GM19025 (cell line): ENCODE data around the gene SESN1.

ENCODE experiments used
- ATAC-seq: cut with Tn5 transposase; IDR thresholded peaks from one replicate; pipeline ENCODE4 v1.9.1; 2021; ENCODE audit warnings: mild to moderate bottlenecking, low read depth, moderate library complexity; ENCODE audit not compliant: unreplicated experiment

SESN1 gene

DNA sequence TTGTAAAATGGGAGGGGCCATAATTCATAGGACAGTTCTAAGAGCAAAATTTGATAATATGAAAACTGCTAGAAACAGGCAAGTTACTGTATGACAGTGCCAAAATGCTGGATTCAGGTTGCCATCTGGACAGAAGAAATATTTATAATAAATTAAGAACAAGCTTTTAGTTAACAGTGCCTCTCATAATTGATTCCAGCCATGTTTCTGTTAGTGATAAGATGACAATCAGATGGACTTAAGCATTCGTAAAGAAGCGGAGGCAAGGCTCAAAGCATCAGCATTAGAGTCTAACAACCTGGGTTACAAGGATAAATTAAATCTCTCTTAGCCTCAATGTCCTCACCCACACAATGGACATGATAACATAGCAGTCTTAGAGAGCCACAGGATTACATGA, 61.0 kb downstream of the SESN1 start:
- no peak for ATAC-seq

DNA sequence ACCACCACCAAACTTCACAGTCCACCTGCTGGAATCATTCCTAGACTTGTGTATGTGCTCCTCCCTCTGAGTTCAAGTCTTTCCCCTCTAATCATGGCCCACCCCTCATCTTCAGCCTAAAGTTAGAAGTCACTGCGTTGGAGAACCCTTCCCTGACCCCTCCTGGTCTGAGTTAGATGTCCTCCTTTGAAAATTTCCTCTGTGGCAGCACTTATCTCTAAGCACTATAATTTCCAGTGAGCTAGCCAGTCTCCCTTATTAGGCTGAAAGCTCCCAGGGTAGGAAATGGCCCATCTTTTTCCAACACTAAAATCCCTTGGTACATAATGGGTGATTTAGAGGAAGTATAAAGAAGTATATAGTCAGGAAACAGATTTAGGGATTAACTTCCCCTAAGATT, 63.2 kb downstream of the SESN1 start:
- ATAC-seq, result no peak

DNA sequence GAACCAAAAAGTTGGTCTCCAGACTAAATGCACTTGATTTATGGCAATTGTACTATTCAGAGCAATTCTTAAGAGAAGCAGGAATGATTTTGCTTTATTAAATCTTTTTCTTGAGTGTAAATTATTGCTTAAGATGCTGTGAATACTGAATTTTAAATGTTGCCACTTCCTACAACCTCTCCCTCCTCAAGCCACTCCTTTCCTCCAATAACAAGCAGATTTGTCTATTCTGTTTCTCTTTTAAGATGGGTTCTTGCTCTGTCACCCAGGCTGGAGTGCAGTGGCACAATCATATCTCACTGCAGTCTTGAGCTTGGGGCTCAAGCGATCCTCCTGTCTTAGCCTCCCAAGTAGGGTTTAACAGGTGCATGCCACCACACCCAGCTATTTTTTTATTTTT, 65.3 kb downstream of the SESN1 start:
- no peak for ATAC-seq

DNA sequence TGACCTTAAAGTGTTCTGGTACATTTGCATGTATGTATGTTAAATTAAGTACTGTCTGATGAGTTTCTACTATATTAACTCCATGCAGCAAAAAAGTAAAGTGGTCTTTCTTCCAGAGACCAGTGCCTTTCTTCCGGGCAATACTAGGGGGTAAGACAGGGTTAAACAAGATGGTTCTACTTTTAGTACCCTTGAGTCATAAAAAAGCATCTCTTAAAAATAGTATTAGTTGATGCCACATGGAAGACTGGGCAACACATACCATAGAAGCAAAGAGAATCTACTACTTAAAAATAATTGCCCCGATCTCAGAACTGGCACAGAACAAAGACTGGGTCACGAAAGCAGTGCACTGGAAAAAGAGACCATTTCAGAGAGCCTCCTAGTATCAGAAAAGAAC, 66.2 kb downstream of the SESN1 start:
- ATAC-seq, result no peak

DNA sequence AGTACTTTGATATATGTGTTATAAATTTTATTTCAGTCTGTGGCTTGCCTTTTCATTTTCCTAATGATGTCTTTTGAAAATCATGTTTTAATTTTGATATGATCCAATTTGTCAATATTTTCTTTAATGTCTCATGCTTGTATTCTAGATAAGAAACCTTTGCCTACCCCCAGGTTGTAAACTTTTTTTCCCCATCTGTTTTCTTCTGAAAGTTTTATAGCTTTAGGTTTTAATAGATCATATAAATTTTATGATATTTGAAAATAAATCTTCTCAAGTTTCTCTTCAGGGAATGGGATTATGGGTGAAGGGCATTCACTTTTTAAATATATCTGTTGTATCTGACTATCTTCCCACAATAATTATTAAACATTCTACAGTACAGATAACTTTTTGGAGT, 66.7 kb downstream of the SESN1 start:
- ATAC-seq, result no peak

DNA sequence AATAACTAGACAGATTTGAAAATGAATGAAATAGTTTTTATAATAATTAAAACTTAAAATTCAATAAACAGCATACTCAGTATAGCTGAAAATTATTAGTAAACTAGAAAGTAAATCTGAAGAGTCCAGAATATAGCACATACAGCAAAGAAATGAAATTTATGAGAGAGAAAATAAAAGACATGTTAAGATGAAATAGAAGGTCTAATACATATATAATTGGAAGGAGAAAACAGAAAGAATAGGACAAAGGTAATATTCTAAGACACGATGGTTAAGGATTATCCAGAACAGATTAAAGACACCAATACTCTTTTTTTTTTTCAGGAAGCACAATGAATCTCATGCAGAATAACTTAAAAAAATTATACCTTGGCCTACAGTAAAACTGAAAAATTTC, 69.0 kb downstream of the SESN1 start:
- no peak for ATAC-seq

DNA sequence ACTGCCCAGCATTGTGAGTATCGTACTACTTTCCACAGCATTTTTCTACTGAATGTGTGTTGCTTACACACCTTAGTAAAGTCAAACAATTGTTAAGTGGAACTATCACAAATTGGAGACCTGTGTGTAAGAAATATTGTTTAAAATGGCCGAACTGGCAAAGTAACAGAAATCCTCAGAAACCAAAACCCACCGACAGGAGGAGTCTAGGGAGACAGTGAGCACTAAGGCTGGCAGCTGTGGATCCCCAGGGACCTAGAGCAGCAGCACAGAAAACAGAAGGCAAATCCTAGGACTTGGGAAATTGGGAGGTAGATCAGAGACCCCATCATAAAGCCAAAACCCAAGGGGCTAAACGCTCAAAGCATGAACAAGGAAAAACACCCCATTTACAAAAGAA, 69.9 kb downstream of the SESN1 start:
- no peak for ATAC-seq

DNA sequence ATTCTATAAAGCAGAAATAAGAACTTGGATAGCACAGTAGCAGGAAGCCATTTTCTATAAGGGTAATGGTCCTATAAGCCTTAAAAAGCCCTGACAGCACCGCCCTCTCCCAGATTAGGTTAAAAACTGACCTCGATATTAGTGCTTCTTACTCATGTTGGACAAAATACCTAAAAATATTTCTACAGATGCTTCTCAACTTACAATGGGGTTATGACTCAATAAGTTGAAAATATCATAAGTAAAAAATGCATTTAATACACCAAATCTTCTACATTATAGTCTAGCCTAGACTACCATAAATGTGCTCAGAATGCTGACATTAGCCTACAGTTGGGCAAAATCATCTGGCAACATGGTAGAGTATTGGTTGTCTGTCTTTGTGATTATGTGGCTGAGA, 70.3 kb downstream of the SESN1 start:
- ATAC-seq, result no peak

DNA sequence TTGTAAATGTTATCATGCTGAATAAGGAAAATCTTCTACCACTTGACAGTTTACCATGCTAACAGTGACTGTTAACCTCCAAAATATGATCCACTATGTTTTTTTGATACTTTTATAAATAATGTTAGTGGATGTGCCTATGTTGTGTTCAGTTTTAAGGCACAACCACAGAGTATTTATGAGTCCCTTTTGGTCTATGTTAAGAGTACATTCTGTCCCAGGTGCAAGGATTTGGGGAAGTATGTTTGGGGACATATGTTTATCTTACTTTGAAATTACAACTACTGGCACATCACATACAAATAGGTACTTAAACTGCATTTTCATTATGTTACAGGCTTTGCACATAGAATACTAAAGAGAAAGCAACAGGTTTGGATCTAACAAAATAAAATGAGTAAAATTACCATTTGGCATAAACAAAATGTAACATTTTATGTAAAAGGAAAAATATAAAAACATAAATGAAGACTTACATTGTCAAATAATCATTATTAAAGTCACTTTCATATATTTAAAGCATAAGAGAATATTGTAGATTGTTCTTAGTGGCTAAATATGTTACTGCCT, 71.2 kb downstream of the SESN1 start:
- ATAC-seq, result no peak

DNA sequence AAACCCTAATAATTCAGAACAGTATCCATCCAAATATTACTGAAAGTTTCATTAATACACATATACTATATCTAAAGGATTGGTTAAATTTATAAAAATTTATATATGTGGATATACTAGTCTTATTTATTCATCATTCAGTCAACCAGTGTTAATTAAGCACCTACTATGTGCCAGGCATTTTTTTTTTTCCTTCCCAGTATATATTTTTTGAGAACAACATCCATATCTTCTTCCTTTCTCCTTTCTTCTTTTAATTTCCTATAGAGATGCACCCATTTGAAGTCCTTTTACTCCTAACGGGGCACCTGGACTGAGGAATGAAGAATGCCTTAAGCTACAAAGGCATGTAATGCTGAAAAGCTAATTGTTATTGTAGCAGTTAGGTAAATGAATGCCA, 72.8 kb downstream of the SESN1 start:
- no peak for ATAC-seq

DNA sequence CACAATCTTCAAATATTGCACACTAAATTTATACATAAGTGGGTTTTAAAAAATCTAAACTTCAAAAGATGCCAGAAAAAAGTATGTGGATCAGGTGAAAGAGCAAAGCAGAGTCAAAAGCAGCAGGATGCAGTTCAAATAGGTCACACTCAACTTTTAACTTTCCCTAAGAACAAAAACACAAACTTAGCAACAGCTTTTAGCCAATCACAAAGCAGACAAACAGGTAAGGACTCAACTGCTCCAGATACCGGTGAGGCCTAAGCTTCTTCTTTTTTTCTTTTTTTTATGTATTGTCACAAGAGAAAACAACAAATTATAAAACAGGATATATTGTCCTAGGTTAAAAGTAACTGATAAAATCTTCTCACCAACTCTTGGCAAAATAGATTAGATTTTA, 74.7 kb downstream of the SESN1 start:
- no peak for ATAC-seq

DNA sequence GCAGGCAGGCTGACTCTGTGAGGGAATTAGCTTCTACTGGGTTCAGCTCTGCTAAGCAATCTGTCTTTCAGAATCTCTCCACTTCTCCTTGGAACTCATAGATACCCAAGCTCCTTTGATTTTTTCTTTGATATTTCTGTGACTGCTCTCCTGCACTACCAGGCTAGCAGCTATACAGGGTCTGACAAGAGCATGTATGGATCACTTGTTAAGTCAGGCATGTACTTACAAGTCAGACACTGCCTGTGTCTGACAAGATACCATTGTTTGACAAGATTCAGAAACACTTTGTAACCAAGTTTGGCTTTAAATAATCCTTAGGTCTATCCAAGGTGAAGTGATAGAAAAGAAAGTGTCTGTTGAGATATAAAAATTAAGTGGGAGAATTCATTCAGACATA, 79.5 kb downstream of the SESN1 start:
- no peak for ATAC-seq

DNA sequence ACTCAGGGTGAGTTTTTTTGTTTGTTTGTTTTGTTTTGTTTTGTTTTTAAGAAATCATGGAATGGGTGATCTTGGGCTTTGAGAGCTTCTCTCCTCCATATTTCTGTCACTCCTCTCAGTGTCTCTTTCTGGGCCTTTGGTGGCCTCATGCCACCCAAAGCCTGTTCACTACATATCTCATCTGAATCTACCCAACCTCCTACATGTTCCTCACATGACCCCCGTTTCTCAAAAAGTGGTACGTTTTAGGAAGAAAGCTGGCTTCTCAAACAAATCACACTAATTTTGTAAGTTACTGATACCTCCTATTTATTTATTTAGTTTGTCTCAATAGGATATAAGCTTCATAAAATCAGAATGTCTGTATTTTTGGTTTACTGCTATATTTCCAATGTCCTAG, 80.0 kb downstream of the SESN1 start:
- ATAC-seq, result no peak

DNA sequence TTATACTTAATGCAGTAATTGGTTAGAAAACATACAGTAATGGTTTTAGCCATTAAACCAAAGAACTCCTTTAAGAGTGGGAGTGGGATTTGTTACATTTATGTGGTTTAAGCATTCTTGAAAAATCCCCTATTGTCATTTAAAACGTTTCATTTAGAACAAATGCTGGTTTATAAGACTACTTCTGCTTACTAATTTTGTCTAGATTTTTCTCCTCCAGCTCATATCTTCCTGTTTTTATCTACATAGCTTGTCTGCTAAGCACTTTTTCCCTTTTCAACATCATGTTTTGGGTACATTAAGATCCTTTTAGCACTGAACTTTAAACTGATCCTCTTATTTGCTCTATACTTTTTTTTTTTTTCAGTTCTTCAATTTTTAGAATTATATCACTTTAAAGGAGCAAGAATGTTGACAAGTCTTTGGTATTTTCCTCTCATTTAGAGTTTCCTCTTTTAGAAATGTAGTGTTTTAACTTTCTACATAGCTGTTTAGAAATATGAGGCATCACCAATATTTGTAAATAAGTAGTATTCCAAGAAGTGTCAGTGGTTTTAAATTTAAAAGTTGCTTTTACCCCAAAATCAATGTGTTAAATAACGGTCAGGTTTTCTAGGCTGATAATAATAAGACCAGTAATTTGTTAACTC, 80.9 kb downstream of the SESN1 start:
- ATAC-seq, result no peak

DNA sequence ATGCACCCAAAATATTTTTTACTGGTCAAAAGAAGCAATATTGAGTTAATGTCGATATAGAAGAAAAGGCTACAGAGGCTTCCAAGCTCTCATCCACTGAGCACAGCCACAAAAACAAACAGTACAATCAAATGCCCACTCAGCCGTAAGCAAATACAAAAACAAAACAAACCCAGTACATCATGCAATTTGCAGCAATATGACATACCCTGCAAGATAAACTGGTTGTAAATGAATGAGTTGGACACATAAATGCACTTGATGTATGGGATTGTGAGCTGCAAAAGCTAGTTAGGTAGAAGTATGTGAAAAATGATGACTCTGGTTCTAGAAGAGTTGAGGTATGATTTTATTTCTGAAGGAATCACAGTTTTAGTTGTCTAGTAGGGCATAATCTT, 83.9 kb downstream of the SESN1 start:
- no peak for ATAC-seq

DNA sequence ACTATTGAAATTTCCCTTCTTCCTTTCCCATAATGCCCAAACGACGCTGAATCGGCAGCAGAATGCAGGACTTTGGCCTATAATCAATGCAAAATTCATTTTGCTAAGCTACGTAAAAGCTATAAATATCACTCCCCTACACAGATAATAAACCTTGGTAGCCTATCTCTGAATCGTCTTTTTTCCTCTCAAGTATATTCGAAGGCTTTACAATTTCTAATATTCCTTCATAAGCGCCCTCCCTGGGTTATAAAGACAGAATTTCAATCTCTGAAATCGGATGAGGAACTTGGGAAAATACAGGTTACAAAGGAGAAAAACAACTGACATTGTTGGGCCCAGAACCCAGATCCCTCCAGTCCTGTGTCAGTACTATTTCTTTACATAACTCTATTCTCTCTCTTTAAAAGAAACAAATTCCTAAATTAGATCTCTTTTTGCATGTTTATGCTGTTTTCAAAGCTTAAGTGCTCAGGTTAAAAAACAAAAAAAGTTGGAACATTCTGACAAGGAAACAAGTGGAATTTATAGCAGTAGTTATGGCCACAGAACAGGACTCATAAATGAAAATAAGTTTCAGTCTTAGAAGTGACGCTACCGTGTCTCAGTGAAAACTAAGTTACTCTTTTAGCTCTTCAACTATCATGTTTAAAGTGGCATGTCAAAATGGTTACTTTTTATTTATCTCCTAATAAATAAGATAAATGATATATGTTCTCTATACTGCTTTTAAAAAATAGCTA, 84.5 kb downstream of the SESN1 start:
- ATAC-seq, result no peak

DNA sequence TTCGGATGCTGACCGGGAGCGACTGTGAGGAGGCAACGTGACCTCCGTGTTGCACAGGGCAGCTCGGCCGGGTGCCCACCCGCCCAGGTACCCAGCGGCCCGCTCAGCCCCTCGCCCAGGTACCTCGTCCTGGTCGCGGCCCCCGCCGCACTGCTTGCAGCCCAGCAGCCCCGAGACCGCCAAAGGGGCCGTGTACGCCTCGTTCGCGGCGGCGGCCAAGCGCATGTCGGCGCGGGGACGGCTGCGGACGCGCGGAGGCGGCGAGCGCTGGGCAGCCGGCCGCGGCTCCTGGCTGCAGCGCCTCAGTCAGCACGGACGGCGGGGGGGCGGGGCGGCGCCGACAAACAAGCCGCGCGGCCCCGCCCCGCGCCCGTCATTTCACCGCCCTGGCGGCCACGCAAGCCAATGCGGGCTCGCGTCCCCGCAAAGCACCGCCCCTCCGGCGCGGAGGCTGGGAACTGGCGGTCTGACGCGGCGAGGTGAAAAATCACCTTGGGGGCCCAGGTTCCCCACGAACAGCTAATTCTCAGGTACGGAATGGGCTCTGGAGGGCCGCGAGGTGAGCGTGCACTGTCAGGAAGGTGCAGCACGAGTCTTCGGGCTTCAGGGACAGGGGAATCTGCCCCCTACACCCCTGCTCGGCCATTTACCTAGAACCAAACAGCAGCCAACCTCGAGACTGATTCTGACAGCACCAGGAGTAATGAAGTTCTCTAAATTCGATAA, 85.2 kb downstream of the SESN1 start:
- ATAC-seq, result peak; percentile 97

DNA sequence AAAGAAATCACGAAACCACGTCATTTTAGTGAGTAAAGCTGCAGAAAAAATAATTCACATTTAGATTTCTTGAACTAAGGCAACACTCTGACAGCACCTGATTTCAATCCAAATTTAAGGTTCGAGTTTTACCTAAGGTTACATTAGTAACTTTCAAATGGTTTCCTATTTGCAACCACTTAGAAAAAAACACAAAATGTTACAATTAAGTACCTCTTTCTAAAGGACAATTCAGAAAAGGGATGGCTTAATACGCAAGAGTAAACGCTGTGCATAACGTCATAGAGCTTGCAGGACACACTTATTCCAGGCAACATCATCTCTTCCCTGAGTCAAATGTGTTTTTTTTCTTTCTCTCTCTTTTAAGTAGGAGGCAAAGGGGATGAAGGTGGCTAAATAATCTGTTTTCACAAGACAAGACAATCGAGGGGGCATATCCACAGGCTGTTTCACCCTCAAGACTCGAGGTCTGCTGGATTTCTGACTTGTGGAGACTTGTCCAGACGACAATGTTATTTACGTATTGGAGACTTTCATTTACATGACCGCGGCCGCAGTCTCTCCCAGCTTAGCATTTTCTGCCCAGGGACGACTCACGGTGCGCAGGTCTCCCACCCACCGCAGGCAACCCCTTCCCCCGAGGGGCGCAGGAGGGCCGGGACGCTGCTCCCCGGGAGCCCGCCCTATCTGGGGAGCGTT, 86.0 kb downstream of the SESN1 start:
- ATAC-seq, result peak; percentile 2

DNA sequence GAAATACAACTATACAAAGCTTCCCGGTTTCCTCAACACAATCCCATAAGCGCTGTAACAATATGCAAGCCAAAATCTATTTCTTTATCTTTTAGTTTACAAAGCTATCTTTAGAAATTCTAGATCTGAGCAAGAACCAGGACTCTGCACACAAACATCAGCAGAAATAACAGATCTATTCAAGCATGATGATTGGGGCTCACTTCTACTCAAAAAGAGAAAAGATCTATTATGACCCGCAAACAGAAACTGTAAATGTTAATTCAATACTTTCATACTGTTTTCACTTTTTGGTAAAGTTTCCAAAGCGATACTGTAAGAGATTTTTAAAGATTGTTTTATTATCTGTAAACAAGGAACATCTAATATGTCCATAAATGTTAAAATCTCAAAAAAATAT, 86.6 kb downstream of the SESN1 start:
- ATAC-seq, result no peak

DNA sequence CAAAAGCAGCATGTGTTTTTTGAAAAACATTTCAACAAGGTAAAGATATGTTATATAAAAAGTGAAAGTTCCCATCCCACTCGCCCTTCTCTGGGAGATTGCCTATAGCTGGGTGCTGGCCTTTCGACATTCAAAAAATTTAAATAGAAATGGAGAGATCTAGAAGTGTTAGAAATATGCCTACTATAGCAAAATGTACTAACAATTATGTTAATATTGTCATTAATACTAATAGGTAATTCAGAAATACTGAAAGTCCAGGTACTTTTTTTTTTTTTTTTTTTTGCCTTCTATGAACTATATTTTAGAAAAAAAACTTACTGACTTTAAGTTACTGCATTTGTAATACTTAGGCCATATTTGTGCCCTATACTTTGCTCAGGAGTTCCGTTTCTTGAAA, 87.1 kb downstream of the SESN1 start:
- no peak for ATAC-seq

DNA sequence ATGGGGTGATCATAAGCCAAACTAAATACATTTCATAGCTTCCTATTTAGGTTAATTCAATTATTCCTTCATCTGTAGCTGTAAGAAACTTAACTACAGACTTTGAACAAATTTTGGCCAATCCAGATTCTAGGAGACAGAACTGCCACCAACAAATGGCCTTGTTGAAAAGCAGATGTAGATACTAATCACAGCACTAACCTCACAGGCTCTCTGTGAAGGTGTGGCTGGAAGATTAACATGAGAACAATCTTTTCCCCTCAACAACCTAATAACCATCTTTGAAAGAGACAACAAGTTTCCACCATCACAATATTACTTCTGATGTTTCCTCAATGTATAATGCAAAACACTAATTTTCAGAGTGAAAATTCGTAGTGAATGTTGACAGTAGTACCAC, 87.8 kb downstream of the SESN1 start:
- no peak for ATAC-seq
